Fibroblast of skin of back (primary cell): ENCODE measurements around the gene GPT2.
"Not testable (repeated sequence)": the region's sequence is repeated elsewhere in the genome, so short reads cannot be mapped to it uniquely, and the experiment has no call there.

Source experiments
- DNase-seq: peaks from one replicate; pipeline ENCODE4 v3.0.0-alpha.2; 2013

Gene GPT2

GRCh38 chr16:46866286-46866685 lies 17.9 kb upstream of the GPT2 start:
- no peak for DNase-seq

GRCh38 chr16:46867486-46867885 lies 16.7 kb upstream of the GPT2 start:
- not testable (repeated sequence) for DNase-seq

GRCh38 chr16:46868891-46869290 lies 15.3 kb upstream of the GPT2 start:
- DNase-seq = not testable (repeated sequence)

GRCh38 chr16:46871597-46871996 lies 12.6 kb upstream of the GPT2 start:
- no peak for DNase-seq

GRCh38 chr16:46873201-46873600 lies 11.0 kb upstream of the GPT2 start:
- no peak for DNase-seq

- no peak for DNase-seq
Observed at GRCh38 chr16:46875243-46875642, 8.9 kb upstream of the GPT2 start.

GRCh38 chr16:46882304-46882939 lies 1.7 kb upstream of the GPT2 start:
- DNase-seq = no peak

GRCh38 chr16:46882940-46883307 lies 1.2 kb upstream of the GPT2 start:
- DNase-seq = no peak

- DNase-seq = no peak
Observed at GRCh38 chr16:46883353-46883689, 841 bp upstream of the GPT2 start.

GRCh38 chr16:46884513-46885293 lies 541 bp downstream of the GPT2 start:
- DNase-seq = peak; percentile 7

- peak; percentile 6 for DNase-seq
Observed at GRCh38 chr16:46885960-46886763, 2.0 kb downstream of the GPT2 start.

GRCh38 chr16:46886764-46887523 lies 2.8 kb downstream of the GPT2 start:
- no peak for DNase-seq

GRCh38 chr16:46887524-46887854 lies 3.3 kb downstream of the GPT2 start:
- DNase-seq = no peak

- DNase-seq = no peak
Observed at GRCh38 chr16:46889245-46889941, 5.2 kb downstream of the GPT2 start.

- DNase-seq = no peak
Observed at GRCh38 chr16:46889942-46890300, 5.8 kb downstream of the GPT2 start.

- DNase-seq = no peak
Observed at GRCh38 chr16:46891910-46892309, 7.7 kb downstream of the GPT2 start.

- DNase-seq = no peak
Observed at GRCh38 chr16:46894036-46894672, 10.0 kb downstream of the GPT2 start.

GRCh38 chr16:46895399-46896313 lies 11.5 kb downstream of the GPT2 start:
- no peak for DNase-seq

- no peak for DNase-seq
Observed at GRCh38 chr16:46896314-46896968, 12.3 kb downstream of the GPT2 start.

GRCh38 chr16:46897471-46897870 lies 13.3 kb downstream of the GPT2 start:
- no peak for DNase-seq
